ENCODE data around the gene ASTN2.

DNA sequence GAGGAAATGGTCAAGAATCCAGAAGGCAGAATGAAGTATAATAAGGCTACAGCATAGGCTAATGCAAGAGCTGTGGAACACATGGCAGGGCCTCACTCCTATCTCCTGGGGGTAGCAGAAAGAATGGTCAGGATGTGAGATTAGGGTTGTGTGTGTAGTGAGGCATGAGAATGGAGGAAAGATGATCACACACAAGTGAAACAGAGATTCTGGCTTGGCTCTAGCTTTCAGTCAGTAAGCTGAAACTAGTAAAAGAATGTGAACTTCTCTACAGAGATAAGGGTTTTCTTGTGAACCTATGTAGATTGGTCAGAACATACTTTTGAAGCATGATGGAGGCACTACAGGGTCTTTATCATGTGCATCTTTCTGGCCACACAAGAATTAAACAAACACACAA is 298.8 kb downstream of the ASTN2 start:
- TF ChIP-seq CTCF (IDR thresholded peaks at IDR 0.05) = no peak
- no peak for TF ChIP-seq POLR2A (IDR thresholded peaks at IDR 0.05)

Data from Peyer's patch (tissue), 4 donors.